Measurements from ENCODE around the gene PPFIA3. TPM values are rescaled to one million over a fixed set of nuclear protein-coding genes. Genes with fewer than 3 reads are reported as not detected.
"Not testable (repeated sequence)": the region's sequence is repeated elsewhere in the genome, so short reads cannot be mapped to it uniquely, and the experiment has no call there.

The PPFIA3 gene
- polyA plus RNA-seq (2012; ENCODE audit: insufficient read depth, insufficient read length) = 23.4 TPM

DNA sequence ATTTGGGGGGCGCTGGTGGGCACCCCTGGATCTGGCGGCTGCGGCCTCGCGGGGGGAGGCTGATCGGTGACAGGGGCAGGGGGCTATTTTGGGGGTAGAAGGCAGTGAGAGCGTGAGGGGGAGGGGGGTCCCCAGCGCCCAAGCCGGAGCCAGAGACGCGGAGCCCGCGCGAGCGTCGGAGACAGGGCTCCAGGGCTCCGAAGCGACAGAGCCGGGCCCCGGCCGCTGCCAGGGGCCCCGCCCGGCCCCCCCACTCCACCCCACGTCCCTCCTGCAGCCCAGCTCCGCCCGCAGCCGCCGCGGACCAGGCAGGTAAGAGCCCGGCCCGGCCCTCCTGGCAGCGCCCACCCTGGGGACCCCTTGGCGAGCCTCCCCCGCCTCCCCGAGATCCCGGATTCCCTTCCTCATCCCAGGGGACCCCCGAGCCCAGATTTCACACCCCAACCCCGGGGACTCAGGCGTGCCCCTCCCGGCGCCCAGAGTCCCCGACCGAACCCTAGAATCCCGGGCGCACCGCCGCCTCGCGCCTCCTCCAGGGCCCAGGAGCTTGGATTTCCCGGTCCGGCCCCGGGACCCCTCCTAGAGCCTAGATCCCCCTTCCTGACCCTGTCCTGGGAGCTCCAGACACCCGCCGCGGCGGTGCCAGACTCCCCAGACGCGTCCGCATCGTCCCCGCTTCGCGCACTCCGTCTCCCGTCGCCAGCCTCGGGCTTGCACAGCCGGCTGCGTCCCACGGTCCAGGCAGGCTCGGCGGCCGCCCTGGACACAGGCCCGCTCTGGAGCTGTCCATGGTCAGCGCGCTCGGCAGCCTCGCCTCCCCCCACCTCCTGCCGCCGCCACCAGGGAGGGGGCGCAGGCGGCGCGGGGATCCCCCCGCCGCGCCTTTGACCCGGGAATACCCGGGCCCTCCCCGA, at the start of gene PPFIA3:
TSS of gene PPFIA3 (plus strand) at position 134 of the 914 bp plus-strand sequence. CDS start 8,330 bp downstream, outside the sequence.
- H3K4me3 ChIP-seq (ENCODE audit: low read length) = peak within 1 kb of the TSS; percentile 72
- DNase-seq (ENCODE audit: low read depth, low spot score) = no peak

DNA sequence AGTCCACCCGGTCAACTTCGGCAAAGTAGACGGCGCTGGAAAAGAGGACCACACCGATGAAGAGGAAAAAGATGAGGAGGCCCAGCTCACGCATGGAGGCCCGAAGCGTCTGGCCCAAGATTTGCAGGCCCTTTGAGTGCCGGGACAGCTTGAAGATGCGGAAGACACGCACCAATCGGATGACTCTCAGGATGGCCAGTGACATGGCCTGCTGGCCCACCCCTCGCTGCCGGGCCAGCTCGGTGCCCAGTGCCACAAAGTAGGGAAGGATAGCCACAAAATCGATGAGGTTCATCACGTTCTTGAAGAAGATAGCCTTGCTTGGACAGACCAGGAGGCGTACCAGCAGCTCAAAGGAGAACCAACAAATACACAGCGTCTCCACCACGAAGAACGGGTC, 48.9 kb upstream of the PPFIA3 start:
- H3K4me3 ChIP-seq (ENCODE audit: low read length) = no peak overlapping the region
- DNase-seq (ENCODE audit: low read depth, low spot score) = no peak

DNA sequence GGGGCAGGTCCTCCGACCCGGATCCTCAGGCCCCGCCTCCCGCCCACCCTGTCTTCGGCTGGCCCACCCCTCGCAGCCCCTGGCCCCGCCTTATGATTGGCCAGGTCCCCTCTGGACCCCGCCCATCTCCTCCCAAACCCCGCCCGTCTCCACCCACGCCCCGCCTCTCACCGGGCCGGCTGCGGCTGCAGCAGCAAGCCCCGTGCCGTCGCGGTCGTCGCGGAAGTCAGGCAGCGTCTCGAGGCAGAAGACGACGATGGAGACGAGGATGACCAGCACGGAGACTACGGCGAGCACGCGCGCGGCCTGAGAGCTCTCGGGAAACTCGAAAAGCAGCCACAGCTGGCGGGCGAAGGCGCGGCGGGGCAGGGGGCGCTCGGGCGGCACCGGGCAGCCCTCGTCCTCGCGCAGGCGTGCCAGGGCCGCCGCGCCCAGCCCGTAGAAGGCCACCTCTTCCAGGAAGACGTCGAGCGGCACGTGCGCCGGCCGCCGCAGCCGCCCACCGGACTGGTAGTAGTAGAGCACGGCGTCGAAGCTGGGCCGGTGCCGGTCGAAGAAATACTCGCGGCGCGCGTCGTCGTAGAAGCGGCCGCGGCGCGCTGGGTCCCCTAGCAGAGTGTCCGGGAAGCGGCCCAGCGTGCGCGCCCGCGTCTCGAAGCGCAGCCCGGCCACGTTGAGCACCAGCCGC, 47.3 kb upstream of the PPFIA3 start:
- H3K4me3 ChIP-seq (ENCODE audit: low read length) = no peak overlapping the region
- no peak for DNase-seq (ENCODE audit: low read depth, low spot score)

DNA sequence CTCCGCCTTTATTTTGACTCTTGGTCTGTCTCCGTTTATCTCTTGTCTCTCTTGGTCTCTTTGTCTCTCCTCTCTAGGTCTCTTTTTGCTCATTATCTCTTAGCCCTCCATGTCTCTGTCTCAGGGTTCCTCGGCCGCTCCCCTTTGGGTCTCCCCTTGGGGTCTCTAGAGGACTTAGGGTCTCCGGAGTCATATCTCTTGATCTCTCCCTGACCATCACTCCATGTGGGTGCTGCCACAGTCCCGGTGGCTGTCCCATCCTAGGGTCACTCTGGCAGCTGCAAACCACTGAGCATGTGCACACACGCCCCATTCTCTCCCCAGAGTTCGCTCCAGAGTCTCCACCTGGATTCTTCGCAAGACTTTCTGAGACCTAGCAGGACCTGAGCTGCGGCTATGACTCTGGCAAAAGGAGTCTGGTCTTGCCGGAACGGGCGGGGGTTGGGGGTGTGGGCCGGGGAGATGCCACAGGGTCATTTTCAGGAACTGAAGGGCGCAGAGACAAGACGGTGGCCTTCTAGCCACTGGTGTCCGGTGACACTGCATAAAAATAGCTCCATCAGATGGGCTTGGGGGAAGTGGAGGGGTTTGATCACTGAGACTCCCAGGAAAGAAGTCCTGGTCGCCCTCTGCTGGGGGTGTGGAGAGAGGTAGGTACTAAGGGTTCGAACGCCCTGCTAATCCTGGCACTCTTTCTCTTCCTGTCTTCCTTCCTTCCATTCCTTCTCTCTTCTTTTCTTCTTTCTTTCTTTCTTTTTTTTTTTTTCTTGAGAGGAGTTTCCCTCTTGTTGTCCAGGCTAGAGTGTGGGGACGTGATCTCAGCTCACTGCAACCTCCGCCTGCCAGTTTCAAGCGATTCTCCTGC, 45.6 kb upstream of the PPFIA3 start:
- H3K4me3 ChIP-seq (ENCODE audit: low read length) = no peak overlapping the region
- no peak for DNase-seq (ENCODE audit: low read depth, low spot score)

DNA sequence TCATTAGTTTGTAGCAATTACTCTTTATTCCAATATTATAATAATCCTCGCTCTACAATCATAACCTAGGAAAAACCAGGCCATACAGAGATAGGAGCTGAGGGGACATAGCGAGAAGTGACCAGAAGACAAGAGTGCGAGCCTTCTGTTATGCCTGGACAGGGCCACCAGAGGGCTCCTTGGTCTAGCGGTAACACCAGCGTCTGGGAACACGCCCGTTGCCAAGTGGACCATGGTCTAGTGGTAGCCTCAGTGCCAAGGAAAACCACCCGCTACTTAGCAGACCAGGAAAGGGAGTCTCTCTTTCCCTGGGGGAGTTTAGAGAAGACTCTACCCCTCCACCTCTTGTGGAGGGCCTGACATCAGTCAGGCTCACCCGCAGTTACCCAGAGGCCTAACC, 44.5 kb upstream of the PPFIA3 start:
- DNase-seq (ENCODE audit: low read depth, low spot score); H3K4me3 ChIP-seq (ENCODE audit: low read length): not testable (repeated sequence)

DNA sequence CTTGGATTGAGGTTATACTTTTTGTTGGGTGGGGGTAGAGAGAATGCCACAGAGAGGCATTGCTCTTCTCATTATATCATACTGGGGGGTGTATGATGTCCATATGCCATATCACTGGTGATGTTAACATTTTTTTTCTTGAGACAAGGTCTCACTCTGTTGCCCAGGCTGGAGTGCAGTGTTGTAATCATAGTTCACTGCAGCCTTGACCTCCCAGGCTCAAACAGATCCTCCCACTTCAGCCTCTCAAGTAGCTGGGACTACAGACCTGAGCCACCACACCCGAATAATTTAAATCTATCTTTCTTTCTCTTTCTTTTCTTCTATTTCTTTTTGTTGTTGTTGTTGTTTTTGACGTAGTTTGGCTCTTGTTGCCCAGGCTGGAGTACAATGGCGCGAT, 39.0 kb upstream of the PPFIA3 start:
- no peak overlapping the region for H3K4me3 ChIP-seq (ENCODE audit: low read length)
- DNase-seq (ENCODE audit: low read depth, low spot score) = no peak

DNA sequence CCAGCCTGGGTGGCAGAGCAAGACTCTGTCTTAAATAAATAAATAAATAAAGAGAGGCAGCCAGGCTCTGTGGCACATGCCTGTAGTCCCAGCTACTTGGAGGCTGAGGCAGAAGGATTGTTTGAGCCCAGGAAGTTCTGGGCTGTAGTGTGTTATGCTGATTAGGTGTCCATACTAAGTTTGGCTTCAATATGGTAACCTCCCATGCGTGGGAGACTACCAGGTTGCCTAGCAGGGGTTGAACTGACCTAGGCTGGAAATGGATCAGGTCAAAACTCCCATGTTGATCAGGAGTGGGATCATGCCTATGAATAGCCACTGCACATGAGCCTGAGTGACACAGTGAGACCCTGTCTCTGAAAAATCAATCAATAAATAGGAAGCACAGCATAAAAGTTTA, 38.1 kb upstream of the PPFIA3 start:
- H3K4me3 ChIP-seq (ENCODE audit: low read length) = no peak overlapping the region

DNA sequence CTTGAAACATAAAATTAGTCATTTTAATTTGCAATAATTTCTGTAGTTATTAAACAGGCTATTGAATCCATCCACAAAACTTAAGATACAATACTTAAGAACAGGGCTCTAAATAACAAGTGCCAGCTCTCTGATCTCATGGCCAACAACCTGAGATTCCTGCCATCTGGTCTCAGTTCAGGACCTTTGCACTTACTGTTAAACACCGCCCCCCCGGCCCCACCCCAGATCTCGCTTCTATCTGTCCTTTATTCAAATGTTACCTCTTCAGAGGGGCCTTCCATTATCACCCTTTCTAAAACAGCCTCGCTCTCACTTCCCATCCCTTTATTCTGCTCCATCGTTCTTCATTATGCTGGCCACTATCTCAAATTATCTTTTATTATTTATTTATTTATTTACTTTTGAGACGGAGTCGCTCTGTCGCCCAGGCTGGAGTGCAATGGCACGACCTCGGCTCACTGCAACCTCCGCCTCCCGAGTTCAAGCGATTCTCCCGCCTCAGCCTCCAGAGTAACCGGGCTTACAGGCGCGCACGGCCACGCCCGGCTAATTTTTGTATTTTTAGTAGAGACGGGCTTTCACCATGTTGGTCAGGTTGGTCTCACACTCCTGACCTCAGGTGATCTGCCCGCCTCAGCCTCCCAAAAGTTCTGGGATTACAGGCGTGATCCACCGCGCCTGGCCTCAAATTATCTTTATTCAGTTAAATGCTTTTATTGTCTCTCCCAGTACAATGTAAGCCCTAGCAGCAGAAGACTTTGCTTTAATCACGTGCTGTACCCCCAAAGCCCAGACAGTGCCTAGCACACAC, 34.9 kb upstream of the PPFIA3 start:
- no peak for DNase-seq (ENCODE audit: low read depth, low spot score)

More for the DNA sequence above, 38.1 kb upstream of the PPFIA3 start:
- no peak for DNase-seq (ENCODE audit: low read depth, low spot score)

DNA sequence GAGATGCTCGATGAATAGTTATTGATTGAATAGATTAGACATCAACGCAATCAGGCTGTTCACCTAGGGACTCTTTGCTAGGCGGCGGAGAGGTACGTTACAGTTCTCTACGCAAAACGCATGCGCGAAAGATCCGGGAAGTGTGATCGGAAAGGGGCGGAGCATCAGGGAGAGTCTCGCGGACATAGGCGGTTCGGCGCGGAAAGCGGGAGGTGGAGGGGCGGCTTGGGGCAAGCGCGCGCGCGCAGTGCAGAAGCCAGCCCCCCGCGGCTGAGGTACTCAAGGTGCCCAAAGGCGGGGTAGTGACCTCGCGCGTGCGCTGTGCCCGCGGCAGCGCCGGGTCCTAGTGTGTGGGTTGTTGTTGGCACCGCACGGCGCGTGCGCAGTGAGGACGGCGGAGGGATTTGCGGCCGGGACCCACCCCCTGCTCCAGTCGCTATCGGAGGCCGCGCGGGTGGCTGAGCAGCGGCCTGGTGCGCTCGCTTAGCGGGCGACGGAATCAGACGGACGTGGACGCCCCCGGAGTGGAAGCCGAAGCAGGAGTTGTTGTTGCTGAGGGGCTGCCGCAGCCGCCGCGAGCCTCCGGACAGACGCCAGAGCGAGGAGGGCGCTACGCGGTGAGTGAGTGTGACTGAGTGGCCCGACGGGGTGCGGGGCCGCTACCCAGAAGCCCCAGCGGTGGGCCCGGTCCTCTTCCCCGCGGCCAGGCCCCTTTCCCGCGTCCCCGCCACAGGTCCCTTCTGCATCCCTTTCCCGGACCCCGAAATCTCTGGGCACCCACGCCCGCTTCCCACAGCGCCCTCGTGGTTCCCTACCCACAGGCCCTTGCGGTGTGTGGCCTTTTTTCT, 34.1 kb upstream of the PPFIA3 start, which contains the start of gene SNRNP70:
TSS of gene SNRNP70 (plus strand) at position 432 of the 848 bp plus-strand sequence. CDS start 964 bp downstream, outside the sequence.
- H3K4me3 ChIP-seq (ENCODE audit: low read length) = peak within 1 kb of the TSS; percentile 97
- DNase-seq (ENCODE audit: low read depth, low spot score) = peak; percentile 99

More for the DNA sequence above, 34.9 kb upstream of the PPFIA3 start:
- H3K4me3 ChIP-seq (ENCODE audit: low read length) = peak overlapping the region; percentile 97

DNA sequence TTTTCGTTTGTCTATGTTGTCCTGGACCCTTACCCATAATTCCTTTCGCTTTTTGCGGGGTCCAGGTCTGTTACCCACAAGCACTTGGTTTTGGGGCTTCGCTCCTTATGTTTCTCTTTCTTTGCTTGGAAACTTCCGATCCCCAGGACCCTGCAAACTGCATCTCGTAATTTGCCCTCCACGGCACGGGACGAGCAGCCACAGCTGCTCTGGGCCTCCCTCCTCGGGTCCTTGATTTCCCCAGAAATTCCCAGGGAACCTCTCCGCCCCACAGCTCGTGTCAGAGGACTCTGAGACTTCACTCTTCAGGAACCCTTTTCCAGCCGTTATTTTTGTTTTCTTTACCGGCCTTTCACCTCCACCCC, 33.5 kb upstream of the PPFIA3 start:
- peak; percentile 50 for DNase-seq (ENCODE audit: low read depth, low spot score)
- H3K4me3 ChIP-seq (ENCODE audit: low read length) = peak overlapping the region; percentile 97

DNA sequence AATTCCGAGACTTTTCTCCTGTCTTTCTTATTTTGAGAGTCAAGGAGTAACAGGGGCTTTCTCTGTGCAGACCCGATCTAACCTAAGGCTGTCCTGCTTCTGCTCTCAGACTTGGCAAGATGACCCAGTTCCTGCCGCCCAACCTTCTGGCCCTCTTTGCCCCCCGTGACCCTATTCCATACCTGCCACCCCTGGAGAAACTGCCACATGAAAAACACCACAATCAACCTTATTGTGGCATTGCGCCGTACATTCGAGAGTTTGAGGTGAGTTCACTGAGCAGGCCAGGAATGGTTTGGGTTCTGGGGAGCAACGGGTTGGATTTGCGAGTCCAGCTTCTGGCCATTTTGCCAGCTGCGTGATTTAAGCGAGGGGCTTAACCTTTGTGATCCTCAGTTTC, 33.0 kb upstream of the PPFIA3 start:
- H3K4me3 ChIP-seq (ENCODE audit: low read length) = peak overlapping the region; percentile 97
- no peak for DNase-seq (ENCODE audit: low read depth, low spot score)

DNA sequence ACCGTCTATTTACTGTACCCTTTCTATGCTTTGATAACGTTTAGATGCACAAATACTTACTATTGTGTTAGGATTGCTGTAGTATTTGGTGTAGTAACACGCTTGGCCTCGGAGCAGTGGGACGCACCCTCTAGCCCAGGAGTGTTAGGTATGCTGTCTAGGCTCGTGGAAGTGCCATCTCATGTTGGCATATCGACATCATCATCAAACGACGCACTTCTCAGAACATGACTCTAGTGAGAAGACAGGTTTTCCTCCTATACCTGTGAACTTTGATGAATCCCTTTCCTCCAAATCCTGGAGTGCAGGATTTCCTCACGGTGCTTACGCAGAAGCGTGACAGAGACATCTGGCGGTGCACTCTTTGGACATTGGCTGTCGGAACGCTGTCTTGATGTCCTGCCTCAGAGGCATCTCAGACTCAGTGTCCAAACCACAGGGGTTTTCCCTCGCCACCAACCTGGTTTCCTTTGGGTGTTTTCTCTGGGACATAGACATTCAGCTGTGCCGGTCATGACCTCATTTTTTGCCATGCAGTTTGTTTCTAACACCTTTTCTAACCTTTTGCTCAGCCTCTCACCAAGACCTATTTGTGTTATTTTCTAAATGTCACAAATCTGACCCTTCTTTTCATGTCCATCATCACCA, 27.8 kb upstream of the PPFIA3 start:
- no peak for DNase-seq (ENCODE audit: low read depth, low spot score)
- no peak overlapping the region for H3K4me3 ChIP-seq (ENCODE audit: low read length)

DNA sequence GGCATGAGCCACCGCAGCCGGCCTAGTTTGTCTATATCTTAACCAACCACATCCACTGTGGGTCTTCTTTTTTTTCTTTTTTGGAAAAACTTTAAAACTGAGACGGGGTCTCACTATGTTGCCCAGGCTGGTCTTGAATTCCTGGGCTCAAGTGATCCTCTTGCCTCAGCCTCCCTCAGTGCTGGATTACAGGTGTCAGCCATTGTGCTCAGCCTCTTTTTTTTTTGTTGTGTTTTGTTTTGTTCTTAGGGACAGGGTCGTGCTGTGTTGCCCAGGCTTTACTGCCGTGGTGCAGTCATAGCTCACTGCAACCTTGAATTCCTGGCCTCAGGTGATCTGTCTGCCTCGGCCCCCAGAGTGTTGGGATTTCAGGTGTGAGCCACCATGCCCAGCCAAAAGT, 26.7 kb upstream of the PPFIA3 start:
- no peak overlapping the region for H3K4me3 ChIP-seq (ENCODE audit: low read length)
- DNase-seq (ENCODE audit: low read depth, low spot score) = no peak

DNA sequence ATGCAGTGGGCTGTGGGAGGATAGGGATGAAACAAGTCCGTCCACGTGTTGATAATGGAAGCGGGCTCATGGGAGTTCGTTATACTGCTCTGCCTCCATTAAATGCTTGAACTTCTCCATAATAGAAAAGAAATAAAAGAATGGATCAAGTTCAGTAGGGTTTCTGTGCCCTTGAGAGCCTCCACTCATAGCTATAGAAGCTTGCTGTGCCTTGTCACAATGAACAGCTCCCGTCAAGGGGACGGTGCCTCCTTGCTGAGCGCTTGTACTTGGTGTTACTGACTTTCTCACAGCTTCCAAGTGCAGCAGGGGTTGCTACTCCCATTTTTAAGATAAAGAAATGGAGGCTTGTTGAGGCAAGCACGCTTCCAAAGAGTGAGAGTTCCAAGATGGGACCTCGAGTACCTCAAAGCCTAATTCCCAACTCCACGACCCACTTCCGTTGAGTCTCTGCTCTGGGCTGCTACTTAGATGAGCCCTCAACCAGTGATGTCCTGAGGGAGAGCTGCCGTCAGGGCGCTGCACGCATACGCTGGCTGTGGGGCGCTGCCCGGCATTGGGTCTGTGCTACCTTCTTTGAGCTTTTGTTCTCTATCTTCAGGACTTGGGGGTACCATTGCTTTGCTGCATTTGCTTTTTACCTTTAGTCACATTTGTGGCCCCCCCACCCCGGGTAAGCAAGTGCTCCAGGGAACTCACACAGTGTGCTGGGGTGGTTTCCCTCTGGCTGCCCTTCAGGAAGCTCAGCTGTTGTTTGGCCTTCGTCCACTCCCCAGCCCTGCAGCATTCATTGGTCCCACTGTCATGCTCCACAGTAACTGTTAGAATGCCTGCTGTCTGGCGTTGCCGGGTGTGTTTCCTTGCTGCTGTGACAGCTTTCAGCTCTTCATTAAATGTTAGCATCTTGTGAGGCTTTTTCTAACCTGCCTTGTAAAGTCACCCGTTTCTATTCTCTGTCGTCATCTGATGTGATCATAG, 24.6 kb upstream of the PPFIA3 start:
- no peak for DNase-seq (ENCODE audit: low read depth, low spot score)
- no peak overlapping the region for H3K4me3 ChIP-seq (ENCODE audit: low read length)

DNA sequence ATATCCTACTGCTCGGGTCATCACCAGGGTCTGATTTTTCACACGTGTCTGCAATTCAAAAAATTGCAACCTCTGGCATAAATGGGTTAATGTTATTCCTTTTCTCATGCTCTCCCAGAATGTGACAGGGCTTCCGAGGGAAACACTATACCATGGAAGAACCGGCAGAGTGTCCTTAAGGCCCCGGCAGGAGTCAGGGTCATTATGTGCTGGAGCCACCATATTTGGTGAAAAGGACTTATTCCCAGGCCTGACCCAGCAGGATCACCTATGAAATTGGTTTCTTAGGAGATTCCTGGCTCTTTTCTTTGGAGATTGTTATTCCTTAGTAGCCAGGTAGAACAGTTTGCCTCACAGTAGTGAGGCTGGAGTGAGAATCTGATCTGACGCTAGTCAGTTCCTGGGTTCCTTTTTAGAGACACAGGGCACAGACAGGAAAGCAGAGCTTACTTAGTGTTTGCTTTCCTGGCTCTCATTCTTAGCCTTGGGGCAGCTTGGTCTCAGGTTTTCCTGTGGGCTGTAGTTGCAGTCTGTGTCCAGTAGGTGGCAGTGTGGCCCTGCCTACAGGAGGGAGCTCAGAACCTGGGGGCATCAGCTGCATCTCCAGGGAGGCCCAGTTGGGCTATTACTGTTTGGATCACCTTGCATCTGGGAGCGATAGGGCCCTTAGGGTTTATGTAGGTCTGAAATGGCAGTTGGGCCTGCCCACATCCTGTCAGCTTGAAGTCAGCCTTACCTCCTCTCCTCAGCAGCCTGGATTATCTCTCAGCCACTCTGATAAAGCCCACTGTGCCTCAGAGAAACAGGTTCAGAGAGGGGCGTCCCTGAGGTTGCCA, 21.7 kb upstream of the PPFIA3 start:
- peak; percentile 97 for DNase-seq (ENCODE audit: low read depth, low spot score)
- H3K4me3 ChIP-seq (ENCODE audit: low read length) = peak overlapping the region; percentile 24
